Stimulated activated CD4-positive, alpha-beta T cell treated with anti-CD3 and anti-CD28 coated beads, Interleukin-1b, Interleukin-23, amount 100 ng/mL, for 48 hours (primary cell): ENCODE results near the gene UBE3A.
"Not testable (repeated sequence)": the region's sequence is repeated elsewhere in the genome, so short reads cannot be mapped to it uniquely, and the experiment has no call there.

Source experiments
- DNase-seq: peaks from one replicate; pipeline ENCODE4 v3.0.0-alpha.2; 2020

UBE3A gene

DNA sequence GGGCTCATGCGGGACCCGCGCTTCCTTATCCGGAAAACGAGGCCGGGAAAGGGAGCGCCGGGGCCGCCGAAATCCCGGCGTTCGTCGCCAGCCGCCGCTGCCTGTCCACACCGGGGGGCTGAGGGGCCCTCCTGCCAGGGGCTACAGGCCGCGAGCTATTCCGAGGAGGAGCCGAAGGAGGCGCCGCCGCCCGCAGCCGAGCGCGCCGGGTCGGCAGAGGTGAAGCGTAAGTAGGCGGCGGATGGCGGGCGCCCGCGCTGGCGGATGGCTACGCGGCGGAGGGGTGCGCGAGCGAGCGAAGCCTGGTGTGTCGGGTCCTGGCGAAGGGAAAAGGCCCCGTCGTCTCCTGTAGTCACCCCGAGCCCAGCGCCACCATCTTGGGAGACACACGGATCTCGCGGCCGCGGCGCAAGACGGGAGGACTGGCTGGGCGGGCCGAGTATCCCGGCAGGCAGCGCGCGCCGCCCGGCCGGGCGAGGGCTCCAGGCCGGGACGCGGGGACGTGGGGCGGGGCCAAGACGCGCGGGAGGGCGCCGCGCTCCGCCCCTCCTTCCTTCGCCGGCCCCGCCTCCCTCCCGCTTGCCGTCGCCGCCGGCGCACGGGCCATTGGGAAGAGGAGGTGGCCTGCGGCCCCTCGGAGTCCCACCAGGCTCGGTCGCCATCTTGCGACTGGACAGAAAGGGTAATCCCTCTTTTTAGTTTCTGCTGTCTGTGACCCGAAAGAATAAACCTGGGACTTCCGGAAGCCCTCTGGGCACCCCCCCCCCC, at the start of gene UBE3A:
TSS of gene UBE3A (minus strand) at position 424 of the 768 bp plus-strand sequence. CDS start 29,917 bp downstream, outside the sequence.
- DNase-seq: peak; percentile 88

DNA sequence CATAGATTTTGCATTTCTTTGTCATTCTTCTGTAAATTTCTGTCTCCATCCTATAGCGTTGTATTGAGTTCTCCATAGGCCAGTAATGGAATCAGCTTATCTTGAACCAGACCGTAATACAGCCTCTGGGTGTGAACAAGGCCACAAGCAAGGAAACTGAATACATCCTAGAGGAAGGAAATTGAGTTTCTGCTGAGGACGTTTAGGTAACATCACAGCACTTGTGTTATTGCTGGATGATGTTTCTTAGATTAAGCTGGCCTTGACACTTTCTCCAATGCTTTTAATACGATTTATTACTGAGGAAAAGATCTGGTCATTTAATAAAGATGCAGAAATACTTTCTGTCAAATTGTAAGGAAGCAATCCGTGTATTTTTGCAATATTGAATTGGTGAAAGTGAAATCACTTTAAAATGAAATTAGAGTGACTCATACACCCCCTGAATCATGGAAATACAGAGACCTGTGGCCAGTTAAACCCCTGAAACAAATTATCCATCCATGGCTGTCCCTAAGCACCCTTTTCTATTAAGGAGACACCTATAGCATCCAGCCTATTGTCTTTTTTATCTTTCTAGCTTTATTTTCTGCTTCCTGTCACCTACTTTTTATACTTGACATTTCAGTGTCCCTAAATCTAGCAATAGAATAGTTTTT, 48.5 kb upstream of the UBE3A start:
- DNase-seq: no peak

DNA sequence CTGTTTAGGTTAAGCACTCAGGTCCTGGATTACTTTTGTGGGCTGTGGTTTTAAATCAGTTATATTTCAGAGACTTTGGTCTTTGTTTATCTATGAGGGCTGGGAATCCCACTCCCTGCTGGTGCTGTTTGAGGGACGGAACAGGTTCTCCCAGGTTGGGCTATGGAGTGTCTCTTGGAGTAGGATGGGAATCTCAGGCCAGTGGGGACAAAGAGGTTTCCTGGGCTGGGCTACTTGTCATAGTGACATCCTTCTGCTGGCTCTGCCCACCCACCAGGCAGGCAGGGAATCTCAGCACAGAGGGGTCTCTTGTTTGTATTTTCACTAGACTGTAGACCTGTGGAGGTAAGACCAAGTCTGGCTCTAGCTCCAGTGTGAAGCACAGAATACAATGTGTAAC, 47.2 kb upstream of the UBE3A start:
- no peak for DNase-seq

DNA sequence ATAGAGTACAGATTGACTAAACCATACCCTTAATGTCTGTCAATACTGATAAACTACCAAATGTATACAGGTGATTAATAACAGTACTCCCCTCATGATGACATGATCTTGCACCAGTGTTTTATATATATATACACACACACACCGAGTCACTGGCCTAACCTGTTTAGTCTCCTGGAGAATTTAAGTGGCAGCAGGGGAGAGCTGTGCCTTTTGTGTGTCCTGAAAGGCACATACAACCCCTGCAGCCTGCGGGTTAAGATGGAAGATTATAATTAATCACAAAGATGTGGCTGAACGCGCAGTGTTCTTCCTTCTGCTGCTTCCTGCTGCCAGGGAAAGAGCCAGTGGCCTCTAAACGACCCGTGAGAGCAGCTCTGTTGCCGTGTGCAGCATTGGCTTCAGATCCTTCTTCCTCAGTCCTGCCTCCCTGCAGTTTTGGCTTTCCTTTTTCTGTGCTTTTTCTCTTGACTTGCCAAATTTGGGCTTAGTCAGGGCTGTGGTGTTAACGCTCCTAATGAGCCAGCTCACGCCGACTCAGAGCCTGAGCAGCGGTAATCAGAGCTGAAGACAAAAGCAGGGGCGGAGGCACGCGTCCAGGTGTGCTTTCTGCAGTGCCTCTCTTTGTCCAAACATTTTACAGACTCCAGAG, 42.5 kb upstream of the UBE3A start:
- DNase-seq: no peak

DNA sequence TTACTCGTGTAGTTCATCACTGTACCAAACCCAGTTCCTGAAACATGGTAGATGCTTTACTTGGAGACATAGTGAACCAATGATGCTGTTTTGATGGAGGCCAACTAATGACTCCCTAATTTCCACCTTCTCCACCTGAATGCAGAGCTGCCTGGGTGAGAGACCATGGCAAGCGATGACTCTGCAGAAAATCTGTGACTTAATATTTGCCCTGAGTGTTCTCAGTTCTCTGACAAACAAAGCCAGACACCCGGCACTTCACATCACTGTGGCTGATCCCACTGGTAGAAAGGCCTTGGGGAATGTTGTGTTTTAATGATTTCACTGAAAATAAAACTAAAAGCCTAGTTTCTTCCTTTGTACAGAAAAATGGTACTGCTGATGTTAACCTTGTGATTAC, 39.5 kb upstream of the UBE3A start:
- no peak for DNase-seq

DNA sequence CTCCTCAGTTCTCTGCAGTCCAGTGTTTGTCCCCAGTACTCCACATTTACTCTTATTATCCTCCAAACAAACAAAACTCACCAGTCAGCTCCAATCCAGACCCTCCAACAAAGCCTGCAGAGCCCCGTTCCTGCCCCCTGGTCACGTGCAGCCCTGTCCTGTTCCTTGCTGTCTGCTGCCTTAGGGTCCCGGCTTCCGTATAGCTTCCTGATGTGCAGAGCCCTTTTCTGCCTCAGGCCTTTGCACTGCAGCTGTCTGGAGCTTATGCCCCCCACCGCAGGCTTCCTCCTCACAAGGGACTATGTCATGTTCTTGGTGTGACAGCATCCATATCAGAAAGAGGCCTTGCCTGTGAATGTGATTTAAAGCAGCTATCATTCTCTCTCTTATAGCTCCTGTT, 39.0 kb upstream of the UBE3A start:
- DNase-seq: no peak

DNA sequence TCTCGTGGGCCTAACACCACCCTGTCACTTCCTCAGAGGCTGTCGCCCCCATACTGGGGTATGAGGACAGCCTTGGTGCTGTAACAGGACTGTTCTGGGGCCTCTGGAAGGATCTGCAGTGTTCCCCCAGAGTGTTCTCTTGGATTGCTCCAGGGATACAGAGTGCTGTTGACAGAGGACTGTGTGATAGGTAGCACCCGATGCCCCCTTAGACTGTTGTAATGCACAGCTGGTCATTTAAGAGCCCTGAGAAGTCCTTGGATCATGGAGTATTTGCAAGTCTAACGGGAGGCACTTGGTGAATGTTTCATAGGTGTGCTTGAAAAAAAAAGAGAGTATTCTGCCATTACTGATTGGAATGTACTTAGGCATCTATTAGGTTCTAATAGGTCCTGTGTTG, 35.4 kb upstream of the UBE3A start:
- DNase-seq: no peak

DNA sequence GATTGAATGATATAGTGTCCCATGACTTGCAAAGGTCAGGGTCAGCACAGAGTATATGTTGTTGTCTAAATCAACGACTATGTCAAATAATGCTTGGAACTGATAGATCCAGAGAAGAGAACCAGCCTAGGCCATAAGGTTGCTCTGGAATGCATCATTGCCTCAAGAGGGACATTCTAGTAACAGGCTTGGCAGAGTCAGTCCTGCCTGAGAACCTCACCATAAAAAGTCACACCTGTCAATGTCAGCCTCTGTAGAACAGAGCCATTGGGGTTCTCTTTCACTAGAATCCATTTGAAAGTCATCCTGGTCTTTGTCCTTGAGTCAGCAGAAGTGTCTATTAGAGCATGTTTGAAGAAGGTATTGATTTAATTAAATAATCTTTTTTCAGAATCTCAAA, 31.4 kb upstream of the UBE3A start:
- DNase-seq: no peak

DNA sequence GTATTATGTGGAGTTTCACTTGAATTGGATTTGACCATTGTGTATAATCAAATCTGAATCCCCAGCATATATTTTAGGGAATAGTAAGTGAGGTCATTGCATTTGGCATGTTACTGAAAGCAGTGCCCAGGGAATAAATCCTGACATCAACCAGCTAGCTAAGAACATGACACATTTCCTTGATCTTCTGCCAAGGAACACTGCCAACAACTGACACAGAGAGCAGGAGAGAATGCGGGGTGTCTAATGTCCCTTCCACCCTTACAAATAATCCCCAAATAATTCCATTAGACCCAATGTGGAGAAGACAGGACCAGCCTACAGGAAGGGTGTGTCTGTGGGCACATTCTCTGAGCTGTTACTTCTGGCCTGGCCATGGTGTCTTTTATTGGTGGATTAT, 30.6 kb upstream of the UBE3A start:
- no peak for DNase-seq

DNA sequence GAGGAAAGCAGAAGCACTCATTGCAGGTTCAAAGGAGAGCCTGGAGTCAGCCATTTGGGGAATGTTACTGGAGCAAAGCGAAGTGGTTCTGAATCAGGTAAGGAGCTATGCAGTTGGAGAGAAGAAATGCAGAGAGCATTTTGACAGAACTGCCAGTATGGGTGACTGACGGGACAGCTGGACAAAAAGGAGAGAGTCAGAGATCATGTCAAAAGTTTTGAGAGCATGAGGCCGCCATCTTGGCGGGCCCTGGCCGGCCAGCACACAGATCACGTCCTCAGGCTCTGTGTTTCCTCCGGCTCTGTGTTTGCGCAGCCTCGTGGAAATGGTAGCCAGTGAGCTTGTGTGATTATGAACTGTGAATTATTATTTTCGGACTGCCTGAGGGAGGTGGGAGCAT, 29.8 kb upstream of the UBE3A start:
- DNase-seq: no peak

DNA sequence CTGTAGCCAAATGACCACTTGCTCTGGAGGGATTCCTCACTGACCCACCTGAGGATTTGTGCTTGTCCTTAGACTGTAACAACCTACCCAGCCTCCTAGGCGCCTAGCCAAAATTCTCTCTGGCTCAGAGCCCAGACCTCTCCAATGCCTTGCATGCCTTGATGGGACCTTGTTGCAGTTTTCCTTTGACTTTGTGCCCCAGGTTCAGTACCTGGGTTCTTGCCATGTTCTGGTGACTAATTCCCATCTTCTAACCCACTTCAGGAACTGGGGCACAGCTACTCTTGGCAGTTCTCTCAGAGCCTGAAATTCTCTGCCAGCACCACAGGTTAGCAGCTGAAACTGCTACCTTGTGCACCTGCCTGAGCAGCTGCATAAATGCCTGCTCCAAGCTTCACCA, 27.0 kb upstream of the UBE3A start:
- no peak for DNase-seq

DNA sequence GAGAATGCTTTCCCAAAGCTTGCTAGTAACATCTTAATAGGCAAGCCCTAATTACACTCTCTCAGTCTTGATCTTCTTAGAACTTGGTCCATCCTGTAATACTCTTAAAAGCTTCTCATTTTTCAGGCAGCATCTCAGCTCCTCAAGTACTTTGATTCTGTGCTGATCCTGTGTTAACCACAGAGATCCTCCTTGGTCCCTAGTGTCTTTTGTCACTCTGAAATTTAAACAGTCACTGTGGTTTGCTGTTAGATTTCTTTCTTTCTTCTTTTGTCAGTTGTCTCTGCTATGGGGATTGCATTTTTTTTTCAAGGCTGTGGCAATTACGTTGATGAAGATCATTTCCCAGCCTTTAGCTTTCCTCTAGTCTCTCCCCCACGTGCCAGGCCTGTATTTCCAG, 26.0 kb upstream of the UBE3A start:
- DNase-seq: no peak

DNA sequence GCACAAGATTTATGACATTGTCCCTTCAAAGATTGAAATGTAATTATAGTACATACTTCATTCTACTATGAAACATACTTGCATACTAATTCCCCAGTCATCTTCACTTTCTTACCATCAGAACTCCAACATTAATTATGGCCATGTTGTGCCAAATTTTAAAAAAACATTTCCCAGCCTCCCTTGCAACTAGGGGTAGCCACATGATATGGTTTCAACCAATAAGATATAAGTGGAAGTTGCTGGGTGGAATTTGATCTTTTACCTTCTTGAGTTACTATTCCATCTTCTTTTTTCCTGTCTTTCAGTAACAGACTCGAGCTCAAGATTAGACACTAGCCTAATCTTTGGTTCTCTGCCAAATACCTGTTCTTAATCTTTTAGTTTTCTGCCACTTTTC, 25.6 kb upstream of the UBE3A start:
- DNase-seq: no peak

DNA sequence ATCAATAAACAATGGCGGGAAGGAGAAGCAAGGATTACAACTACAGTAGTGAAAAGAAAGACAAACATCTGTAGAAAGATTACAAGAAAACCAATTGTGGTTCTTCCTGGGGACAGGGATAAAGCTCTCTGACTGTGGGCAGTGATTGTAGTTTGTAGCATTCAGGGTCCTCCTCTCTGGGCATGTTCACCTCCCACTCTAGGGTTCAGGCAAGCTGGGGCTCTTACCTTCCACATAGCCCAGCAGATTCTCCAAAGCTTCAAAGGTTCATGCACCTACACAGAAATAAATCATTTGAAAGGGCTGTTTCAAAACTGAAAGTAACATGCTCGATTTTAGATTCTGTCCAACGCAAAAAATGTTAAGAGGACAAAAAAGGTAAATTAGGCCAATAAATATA, 17.4 kb upstream of the UBE3A start:
- DNase-seq: no peak

DNA sequence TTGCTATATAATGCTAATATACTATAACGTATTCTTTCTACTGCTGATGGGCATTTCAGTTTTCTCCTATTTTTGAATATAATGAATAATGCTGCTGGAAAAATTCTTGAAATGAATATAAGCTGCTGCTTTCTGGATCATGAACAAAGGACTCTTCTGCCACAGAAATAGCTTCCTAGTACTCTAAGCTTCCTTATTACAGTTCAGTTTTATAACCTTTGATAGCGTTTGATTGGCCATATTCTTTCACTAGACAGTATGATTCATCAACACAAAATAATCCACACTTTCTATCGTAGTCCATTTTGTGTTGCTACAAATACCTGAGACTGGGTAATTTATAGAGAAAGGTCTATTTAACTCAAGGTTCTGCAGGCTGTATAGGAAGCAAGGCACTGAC, 16.4 kb upstream of the UBE3A start:
- DNase-seq: no peak

DNA sequence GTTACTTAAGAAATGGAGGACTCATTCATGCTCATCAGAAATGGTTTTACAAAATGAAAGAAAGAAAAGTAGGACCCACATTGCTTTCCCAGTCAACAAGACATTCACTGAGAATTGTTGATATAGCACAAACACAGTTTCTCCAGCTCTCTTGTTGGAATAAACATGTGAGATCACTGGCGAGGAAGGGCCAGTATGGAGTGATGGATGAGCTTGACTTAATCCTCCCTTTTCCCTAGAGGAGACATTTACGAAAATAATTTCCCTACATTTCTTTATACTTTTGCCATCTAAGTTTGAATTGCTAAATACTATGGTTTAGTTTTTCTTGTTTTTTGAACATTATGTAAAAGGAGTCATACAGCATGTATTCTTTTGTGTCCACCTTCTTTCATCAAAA, 15.9 kb upstream of the UBE3A start:
- no peak for DNase-seq

DNA sequence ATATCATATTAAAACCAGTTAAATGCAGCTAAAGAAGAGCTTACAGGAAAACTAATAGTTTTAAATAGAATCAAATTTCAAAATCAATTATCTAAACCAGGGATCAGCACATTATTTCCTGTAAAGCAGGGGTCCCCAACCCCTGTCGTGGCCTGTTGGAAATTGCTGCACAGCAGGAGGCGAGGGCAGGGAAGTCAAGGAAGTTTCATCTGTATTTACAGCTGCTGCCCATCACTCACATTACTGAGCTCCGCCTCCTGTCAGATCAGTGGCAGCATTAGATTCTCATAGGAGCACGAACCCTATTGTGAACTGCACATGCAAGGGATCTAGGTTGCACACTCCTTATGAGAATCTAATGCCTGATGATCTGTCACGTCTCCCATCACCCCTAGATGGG, 14.4 kb upstream of the UBE3A start:
- not testable (repeated sequence) for DNase-seq

DNA sequence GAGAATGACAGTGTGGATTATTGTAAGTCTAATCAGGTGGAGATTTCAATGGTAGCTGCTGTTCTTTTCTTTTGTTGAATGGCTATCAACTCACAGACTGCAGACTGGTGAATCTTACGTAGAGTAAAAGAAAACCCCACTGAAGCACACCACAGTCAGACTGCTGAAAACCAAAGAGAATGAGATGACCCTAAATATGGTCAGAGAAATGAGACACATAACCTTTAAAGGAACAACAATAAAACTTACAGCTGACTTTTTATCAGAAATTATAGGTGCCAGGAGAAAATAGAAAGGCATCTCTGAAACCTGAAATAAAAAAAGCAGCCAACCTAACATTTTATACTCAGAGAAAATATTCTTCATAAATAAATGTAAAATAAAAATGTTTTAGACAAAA, 12.7 kb upstream of the UBE3A start:
- no peak for DNase-seq

DNA sequence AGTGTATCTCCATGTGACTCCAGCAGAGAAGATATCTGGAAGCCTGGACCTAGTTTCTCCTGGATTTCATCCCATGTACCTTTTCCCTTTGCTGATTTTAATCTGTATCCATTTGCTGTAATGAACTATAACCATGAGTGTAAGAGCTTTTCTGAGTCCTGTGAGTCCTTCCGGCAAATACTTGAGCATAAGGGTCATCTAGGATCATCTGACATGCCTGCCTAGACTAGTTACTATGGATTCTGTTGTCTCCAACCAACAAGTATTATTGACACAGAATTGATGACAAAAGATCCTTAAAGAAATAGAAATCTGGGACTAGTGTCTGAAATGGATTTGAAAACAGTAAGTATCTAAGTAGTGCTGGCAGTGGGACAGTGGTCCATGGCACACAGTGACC, 11.3 kb upstream of the UBE3A start:
- DNase-seq: no peak

DNA sequence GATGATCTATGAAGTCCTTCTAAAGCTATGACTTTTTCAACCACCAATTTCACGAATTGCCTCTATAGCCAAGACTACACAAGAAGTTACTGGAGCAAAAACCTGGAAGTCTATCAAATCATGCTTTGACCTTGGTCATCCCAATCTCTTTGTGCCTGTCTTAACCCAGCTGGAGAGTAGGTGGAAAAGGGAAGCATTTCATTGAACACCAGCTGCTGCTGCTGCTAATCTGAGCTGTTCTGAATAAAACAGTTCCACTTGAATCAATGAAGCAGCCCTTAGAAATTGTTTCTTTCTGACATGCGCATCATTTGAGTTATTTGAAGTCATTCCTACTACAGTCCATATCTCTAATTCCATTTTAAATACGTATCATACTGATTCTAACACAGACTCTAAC, 7.3 kb upstream of the UBE3A start:
- no peak for DNase-seq

DNA sequence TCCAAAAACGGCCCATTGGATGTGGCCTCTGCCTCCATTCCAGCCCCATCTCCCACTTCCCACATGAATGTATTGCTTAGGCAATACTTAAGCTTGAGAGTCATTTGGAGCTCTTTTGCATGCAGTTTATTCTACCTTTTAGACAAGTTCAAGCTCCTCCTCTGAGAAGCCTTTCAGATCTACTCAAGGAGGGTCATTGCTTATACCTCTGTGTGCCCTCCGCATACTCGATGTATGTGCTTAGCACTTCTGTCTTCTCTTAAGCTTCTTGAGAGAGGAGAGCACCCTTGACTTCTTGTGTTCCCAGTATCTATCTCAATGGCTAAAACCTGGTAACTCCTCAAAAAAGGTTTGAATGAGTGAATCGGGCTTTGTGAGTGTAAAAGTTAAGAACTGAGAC, 6.6 kb upstream of the UBE3A start:
- no peak for DNase-seq

DNA sequence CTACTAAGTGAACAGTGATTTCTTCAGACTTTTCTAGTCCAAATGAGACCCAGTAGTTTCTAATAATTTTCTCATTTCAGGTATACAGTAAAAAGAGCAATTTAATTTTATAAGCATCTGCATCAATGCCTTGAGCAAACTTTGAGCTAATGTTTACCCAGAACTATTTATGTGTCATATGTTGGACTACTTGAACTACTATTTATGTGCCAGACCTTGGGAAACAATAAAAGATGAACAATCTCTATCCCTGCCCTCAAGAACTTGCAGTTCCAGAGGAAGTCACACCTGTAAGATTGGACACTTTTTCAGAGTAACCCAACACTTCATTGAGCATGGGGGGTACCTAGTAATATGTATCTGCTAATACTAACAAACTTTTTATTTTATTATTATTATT, 2.3 kb upstream of the UBE3A start:
- DNase-seq: no peak

DNA sequence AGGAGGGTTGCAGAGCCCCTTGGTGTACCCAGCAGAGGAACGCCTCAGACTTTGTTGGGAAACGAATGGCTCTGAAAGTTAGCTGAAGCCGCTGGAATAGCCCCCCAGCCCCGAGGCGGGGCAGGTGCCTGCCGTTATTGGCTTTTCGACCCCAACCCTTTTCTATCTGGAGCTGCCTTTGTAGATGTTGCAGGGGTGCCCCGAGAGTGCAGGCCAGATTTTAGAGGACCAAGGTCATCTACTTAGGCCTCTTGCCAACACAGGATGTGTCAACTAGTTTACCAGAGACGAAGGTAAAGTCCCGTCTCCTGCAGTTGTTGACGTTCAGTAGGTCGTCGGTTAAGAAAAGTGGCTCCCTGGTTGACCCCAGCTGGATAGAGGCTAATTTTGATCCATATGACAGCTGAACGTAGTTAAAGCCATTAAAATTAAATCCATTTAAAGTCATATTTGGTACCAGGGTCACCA, 579 bp upstream of the UBE3A start:
- DNase-seq: no peak
